ENCODE data around the gene BEND7. TPM values are rescaled to one million over a fixed set of nuclear protein-coding genes. Genes with fewer than 3 reads are reported as not detected.
A peak's percentile ranks its signal among the peaks of the same experiment; 100 is the strongest.

Gene BEND7
- total RNA-seq, 1 donor, result 9.0 TPM

GRCh38 chr10:13505052-13505680 is 23.6 kb downstream of the BEND7 start:
- H3K79me2 ChIP-seq (ENCODE audit: insufficient read depth, low read length), result no peaks in the 10 kb centered on the region
- TF ChIP-seq, protein P1, sequence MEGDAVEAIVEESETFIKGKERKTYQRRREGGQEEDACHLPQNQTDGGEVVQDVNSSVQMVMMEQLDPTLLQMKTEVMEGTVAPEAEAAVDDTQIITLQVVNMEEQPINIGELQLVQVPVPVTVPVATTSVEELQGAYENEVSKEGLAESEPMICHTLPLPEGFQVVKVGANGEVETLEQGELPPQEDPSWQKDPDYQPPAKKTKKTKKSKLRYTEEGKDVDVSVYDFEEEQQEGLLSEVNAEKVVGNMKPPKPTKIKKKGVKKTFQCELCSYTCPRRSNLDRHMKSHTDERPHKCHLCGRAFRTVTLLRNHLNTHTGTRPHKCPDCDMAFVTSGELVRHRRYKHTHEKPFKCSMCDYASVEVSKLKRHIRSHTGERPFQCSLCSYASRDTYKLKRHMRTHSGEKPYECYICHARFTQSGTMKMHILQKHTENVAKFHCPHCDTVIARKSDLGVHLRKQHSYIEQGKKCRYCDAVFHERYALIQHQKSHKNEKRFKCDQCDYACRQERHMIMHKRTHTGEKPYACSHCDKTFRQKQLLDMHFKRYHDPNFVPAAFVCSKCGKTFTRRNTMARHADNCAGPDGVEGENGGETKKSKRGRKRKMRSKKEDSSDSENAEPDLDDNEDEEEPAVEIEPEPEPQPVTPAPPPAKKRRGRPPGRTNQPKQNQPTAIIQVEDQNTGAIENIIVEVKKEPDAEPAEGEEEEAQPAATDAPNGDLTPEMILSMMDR (IDR thresholded peaks at IDR 0.05; ENCODE audit: extremely low read depth, low read depth, low read length), result no peak
- no peak overlapping the region for H3K4me2 ChIP-seq (ENCODE audit: insufficient read depth, low read length)
- H3K27me3 ChIP-seq (ENCODE audit: insufficient read depth, low read length), result no peaks in the 10 kb centered on the region
- H3K4me1 ChIP-seq (ENCODE audit: insufficient read depth, low read length), result peaks cover 13% of the 10 kb centered on the region
- peak; percentile 29 for DNase-seq (ENCODE audit: insufficient read length, low spot score, missing footprints)
- no peak overlapping the region for H3K27ac ChIP-seq (ENCODE audit: low read depth, low read length)
- H4K20me1 ChIP-seq (ENCODE audit: insufficient read depth, low read length), result no peaks in the 10 kb centered on the region
- H2AFZ ChIP-seq (ENCODE audit: low read length), result no peak overlapping the region
- H3K36me3 ChIP-seq (ENCODE audit: insufficient read depth, low read length), result no peaks in the 10 kb centered on the region
- no peaks in the 10 kb centered on the region for H3K9me3 ChIP-seq (ENCODE audit: low read depth, low read length)
- H3K4me3 ChIP-seq (ENCODE audit: insufficient read depth, low read length), result no peak overlapping the region

- Histone ChIP-seq H3K36me3 (ENCODE audit: insufficient read depth, low read length) (no peaks in the 10 kb centered on the region), H4K20me1 (ENCODE audit: insufficient read depth, low read length) (no peaks in the 10 kb centered on the region), H3K4me3 (ENCODE audit: insufficient read depth, low read length) (no peak overlapping the region), H3K9me3 (ENCODE audit: low read depth, low read length) (no peaks in the 10 kb centered on the region), H3K79me2 (ENCODE audit: insufficient read depth, low read length) (no peaks in the 10 kb centered on the region), H3K27me3 (ENCODE audit: insufficient read depth, low read length) (no peaks in the 10 kb centered on the region), H2AFZ (ENCODE audit: low read length) (no peak overlapping the region), H3K27ac (ENCODE audit: low read depth, low read length) (no peak overlapping the region), H3K4me2 (ENCODE audit: insufficient read depth, low read length) (peak overlapping the region; percentile 2), H3K4me1 (ENCODE audit: insufficient read depth, low read length) (peaks cover 13% of the 10 kb centered on the region)
- TF ChIP-seq, protein P1 (IDR thresholded peaks at IDR 0.05; ENCODE audit: extremely low read depth, low read depth, low read length), result no peak
- DNase-seq (ENCODE audit: insufficient read length, low spot score, missing footprints), result peak; percentile 88
Observed at GRCh38 chr10:13503745-13504463, 24.9 kb downstream of the BEND7 start.

DNA sequence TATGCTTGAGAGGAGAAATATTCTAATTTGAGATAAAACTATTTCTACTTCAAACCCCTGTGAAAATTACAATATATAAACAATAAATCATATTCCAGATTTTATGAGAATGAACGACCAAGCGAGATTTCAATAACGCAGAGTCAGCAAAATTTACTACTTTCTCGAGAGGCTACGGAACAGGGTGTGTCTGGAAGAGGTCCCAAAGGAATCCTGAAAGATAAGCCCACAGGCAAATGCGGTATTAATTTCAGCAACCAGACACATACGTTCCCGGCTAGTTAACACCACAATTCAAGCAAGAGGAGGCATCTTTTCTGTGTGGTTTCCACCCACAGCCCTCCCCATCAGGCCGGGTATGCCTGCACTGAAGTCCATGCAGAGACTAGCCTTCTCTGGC is 26.4 kb downstream of the BEND7 start:
- H3K79me2 ChIP-seq (ENCODE audit: insufficient read depth, low read length), result no peaks in the 10 kb centered on the region
- no peak overlapping the region for H3K4me2 ChIP-seq (ENCODE audit: insufficient read depth, low read length)
- no peaks in the 10 kb centered on the region for H3K9me3 ChIP-seq (ENCODE audit: low read depth, low read length)
- H3K4me1 ChIP-seq (ENCODE audit: insufficient read depth, low read length), result peaks cover 13% of the 10 kb centered on the region
- no peaks in the 10 kb centered on the region for H3K36me3 ChIP-seq (ENCODE audit: insufficient read depth, low read length)
- DNase-seq (ENCODE audit: insufficient read length, low spot score, missing footprints), result no peak
- H2AFZ ChIP-seq (ENCODE audit: low read length), result no peak overlapping the region
- H3K4me3 ChIP-seq (ENCODE audit: insufficient read depth, low read length), result no peak overlapping the region
- H3K27me3 ChIP-seq (ENCODE audit: insufficient read depth, low read length), result no peaks in the 10 kb centered on the region
- H4K20me1 ChIP-seq (ENCODE audit: insufficient read depth, low read length), result no peaks in the 10 kb centered on the region
- TF ChIP-seq, protein P1 (IDR thresholded peaks at IDR 0.05; ENCODE audit: extremely low read depth, low read depth, low read length), result no peak
- no peak overlapping the region for H3K27ac ChIP-seq (ENCODE audit: low read depth, low read length)

DNA sequence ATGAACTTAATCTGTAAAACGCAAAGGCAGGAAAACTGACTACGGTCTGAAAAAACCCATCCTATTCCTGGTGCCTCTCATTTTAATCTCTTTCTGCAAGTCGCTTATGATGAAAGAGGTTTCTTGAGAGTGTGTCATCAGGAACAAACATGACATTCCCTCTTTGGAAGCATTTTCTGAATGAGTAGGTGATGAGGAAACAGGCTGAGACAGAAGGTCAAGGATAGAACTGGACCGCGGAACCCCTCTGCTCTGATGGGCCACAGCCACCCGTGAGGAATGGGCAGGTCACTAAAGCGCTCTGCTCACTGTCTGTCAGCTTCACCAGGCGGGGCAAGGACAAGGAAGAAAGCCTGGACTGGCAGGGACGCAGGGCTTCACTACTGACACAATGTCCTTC is 28.6 kb downstream of the BEND7 start:
- no peaks in the 10 kb centered on the region for H4K20me1 ChIP-seq (ENCODE audit: insufficient read depth, low read length)
- no peak overlapping the region for H2AFZ ChIP-seq (ENCODE audit: low read length)
- no peaks in the 10 kb centered on the region for H3K79me2 ChIP-seq (ENCODE audit: insufficient read depth, low read length)
- H3K4me3 ChIP-seq (ENCODE audit: insufficient read depth, low read length), result no peak overlapping the region
- H3K4me2 ChIP-seq (ENCODE audit: insufficient read depth, low read length), result no peak overlapping the region
- TF ChIP-seq, protein P1 (IDR thresholded peaks at IDR 0.05; ENCODE audit: extremely low read depth, low read depth, low read length), result no peak
- no peak overlapping the region for H3K27ac ChIP-seq (ENCODE audit: low read depth, low read length)
- no peaks in the 10 kb centered on the region for H3K36me3 ChIP-seq (ENCODE audit: insufficient read depth, low read length)
- no peaks in the 10 kb centered on the region for H3K9me3 ChIP-seq (ENCODE audit: low read depth, low read length)
- no peaks in the 10 kb centered on the region for H3K27me3 ChIP-seq (ENCODE audit: insufficient read depth, low read length)
- peaks cover 13% of the 10 kb centered on the region for H3K4me1 ChIP-seq (ENCODE audit: insufficient read depth, low read length)
- no peak for DNase-seq (ENCODE audit: insufficient read length, low spot score, missing footprints)
